GM13977 (cell line): ENCODE results near the gene LGR6.

Experiments
- DNase-seq: peaks from one replicate; pipeline ENCODE4 v3.0.0; 2012; ENCODE audit warnings: low spot score
- in situ Hi-C: fragments of 300-500 bp; cut with MboI; formaldehyde crosslinking; loops from one replicate; pipeline ENCODE4 v1.12.0; 2022; ENCODE audit warnings: low sequenced_read_pairs, low pct_unique_long_range_greater_than_20kb, mixed read lengths, inconsistent platforms; ENCODE audit not compliant: unreplicated experiment
- TF ChIP-seq, protein P1 (sequence below): IDR thresholded peaks from 2 replicates; pipeline ENCODE4 v1.5.1; 2012; ENCODE audit warnings: mild to moderate bottlenecking, control low read depth; ENCODE audit not compliant: insufficient read depth; ENCODE audit errors: extremely low read depth, missing control alignments

Gene LGR6

DNA sequence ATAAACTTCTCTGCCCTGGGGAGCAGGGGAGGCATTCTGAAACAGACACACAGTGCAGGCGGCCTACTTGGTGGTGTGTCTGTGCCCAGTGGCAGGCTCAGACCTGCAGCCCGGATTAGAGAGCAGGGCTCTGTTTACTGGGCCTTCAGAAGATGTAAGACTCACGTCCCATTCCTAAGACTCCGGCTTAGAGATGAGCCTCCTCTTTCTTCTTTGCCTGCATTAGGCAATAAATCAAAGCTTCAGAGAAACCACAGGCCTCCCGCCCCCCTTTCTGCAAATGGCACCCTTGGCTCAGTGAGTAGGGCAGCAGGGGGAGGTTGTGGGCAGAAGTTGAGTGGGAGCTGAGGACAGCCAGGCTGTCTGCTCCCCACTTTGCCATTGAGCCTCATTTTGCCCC is 35.8 kb downstream of the LGR6 start:
- DNase-seq = no peak
- TF ChIP-seq, protein P1, sequence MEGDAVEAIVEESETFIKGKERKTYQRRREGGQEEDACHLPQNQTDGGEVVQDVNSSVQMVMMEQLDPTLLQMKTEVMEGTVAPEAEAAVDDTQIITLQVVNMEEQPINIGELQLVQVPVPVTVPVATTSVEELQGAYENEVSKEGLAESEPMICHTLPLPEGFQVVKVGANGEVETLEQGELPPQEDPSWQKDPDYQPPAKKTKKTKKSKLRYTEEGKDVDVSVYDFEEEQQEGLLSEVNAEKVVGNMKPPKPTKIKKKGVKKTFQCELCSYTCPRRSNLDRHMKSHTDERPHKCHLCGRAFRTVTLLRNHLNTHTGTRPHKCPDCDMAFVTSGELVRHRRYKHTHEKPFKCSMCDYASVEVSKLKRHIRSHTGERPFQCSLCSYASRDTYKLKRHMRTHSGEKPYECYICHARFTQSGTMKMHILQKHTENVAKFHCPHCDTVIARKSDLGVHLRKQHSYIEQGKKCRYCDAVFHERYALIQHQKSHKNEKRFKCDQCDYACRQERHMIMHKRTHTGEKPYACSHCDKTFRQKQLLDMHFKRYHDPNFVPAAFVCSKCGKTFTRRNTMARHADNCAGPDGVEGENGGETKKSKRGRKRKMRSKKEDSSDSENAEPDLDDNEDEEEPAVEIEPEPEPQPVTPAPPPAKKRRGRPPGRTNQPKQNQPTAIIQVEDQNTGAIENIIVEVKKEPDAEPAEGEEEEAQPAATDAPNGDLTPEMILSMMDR = no peak
- in situ Hi-C loops = no loop called here

DNA sequence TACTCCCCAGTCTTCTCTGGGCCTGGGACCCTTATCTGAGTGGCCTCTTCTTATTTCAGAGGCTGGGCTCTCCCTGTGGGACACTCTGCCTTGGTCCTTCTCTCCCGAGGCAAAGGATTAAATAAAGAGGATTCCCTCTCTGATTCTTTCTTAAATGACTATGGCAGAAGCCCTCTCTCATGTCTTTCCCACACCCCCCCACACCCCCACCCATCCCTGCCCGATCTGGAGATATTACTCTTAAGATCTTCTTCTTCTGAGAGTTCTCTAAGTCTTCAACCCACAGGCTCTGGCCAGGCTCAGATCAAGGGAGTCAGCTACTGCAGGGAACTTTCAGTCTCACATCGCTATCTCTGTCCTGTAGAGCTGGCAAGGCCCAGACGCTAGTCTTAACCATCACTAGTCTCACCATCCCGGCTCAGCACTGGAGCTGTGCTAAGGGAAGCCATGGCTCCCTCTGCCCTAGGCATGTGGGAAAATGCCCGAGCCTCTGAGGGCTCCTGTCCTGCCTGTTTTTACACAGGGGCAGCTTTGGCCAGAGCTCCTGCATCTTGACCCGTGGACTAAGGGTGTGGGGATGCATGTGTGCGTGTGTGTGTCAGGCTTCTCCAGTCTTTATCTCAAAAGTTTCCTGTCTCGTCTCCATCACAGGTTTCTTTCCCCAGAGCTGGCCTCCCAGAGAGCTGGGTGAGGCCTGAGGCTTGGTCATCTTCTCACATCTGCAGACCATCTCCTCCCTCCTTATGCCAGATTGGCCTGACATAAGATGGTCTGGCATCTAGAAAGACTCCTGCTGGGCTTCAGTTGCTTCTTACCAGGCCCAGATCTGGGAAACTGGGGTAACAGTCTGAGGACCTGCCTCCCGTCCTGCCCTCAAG is 36.7 kb downstream of the LGR6 start:
- DNase-seq = no peak
- in situ Hi-C loops = no loop called here
- TF ChIP-seq, protein P1 = no peak

DNA sequence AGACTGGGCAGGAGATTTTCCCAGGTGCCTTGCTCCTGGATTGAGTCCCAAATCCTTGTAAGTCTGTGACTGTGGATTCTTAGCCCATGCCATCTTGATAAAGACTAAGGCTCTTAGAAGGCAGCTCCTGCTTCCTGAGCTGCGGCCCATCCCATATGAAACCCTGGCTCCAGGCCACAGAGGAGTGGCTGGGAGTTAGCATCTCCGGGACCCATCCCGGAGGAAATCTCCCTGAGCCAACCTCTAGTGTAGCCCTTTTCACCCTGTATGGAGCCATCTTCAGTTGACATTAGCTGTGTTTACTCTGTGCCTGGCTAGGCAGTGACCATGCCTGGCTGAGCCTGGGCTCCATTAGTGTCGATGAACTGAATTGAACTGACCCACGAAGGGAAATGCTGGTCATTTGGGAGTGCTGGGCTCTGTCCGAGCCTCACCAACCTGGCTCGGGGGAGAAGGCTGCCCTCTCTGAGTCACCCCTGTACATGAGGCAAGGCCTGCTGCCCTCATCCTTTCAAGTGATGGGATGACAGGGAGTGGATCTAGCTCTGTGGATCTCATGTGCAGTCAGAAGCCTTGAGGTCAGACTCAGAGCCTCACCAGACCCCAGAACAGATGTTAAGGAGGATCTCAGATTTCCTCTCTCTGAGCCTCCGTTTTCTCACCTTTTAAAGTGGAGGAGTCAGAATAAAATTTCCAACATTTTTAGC is 37.5 kb downstream of the LGR6 start:
- no peak for DNase-seq
- TF ChIP-seq, protein P1 = no peak

DNA sequence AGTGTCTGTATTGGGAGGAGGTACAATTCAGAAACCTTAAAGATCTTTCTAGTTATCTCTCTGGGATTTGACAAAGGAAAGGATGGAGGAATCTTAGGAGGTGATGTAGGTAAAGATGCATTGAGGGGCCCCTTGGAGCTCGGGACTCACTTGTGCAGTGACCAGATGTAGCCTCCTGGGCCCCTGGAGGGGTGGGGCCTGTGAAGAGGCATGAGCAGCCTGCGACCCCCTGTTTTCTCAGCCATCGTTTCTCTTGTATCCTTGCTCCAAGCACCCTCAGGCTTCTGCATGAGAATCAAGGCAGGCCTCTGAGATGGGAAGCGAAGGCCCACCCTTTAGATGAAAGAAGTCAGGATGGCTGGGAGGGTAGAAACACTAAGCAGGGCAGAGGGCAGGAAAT is 39.6 kb downstream of the LGR6 start:
- DNase-seq = no peak
- in situ Hi-C loops = no loop called here
- TF ChIP-seq, protein P1 = no peak

More for the DNA sequence above, 37.5 kb downstream of the LGR6 start:
- in situ Hi-C loops = no loop called here

DNA sequence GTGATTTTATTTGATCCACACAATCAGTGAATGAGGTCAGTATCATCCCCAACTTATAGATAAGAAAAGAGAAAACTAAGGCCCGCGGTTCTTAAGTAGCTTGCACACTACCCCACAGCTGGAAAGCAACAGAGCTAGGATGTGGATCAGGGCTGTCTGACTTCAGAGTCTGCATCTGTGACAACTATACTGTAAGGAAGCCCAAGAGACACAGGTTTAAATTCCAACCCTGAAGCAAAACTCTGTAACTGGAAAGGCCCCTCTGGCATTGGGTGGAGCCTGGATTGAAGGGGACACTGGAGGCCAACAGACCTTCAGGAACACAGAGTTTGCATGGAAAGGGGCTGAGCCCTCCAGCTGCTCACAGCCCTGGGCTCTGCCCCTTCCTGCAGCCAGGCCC is 40.2 kb downstream of the LGR6 start:
- in situ Hi-C loops = no loop called here
- DNase-seq = no peak
- TF ChIP-seq, protein P1 = no peak

DNA sequence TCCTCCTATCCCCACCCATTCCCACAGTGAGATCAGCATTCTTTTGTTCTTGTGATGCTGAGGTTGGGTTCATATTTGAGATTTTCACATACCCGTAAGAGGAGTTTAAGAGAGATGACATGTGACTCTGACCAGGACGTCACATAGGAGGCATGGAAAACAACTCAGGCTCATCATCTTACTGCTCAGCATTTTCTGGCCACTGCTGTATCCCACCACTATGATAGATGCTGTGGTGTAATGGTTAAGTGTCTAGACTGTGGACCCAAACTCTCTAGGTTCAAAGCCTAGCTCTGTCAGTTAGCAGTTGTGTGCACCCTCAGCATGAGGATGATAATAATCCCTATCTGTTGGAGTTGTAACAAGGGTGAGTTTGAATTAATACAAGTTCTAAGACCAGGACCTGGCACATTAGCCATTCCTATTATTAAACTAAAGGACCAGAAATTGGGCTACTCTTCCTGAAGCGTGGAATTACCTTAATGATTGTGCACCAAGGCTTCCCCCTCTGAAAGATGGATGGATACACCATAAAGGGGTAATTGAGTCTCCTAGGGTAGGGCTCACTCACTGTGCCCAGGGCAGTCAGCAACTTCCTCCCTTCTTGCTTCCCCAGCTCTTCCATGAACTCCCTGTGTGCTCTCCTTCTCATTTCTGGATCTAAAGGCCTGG is 40.9 kb downstream of the LGR6 start:
- TF ChIP-seq, protein P1 = no peak
- DNase-seq = no peak
- in situ Hi-C loops = no loop called here
